ENCODE measurements around the gene DMD.

Gene DMD

DNA sequence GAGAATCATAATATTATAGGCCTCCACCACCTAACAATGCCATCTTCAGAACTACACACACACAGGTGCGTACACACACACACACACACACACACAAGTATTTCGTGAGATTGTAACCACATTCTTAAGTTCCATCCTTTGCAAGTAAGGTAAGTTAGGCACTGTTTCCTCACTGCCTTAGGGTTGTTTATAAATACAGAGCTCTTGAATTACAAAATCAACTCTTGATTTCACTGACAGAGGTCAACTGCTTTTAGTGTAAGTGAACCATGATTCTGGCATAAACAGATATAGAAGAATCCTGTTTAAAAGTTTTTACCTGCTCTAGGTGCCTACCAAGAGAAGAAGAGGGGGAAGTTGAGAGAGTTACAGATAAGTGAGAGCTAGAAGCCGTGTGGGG is 166.1 kb downstream of the DMD start:
- WGBS, 2 experiments (ENCODE audit: insufficient coverage in 2 of 2): no CpG with 5 or more reads among the region's 3 CpGs
- Histone ChIP-seq H3K27ac (ENCODE audit: low read depth, low read length, severe bottlenecking) (no peak overlapping the region), H3K4me3 (ENCODE audit: extremely low read depth, insufficient read depth, low read length, poor library complexity, severe bottlenecking) (no peak overlapping the region), H3K9me3 (ENCODE audit: control insufficient read depth, low read length) (no peaks in the 10 kb centered on the region), H3K36me3 (ENCODE audit: control insufficient read depth, insufficient read depth, low read length) (no peaks in the 10 kb centered on the region), H3K4me1 (ENCODE audit: control insufficient read depth, insufficient read depth, low read length, poor library complexity, severe bottlenecking) (no peaks in the 10 kb centered on the region)

DNA sequence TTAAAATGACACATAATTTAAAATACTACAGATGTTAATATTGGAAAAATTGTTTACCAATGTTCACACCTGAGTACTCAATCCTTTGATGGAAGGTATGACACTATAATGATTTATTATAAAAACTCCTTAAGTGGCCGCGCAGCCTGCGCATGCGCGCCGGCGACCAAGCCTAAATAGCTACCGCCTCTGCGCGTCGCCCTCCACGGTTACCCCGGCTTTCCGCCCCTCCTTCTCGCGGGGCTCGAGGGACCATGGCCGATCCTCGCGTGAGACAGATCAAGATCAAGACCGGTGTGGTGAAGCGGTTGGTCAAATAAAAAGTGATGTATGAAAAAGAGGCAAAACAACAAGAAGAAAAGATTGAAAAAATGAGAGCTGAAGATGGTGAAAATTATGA is 170.2 kb downstream of the DMD start:
- Histone ChIP-seq H3K27ac (ENCODE audit: low read depth, low read length, severe bottlenecking) (no peak overlapping the region), H3K4me3 (ENCODE audit: extremely low read depth, insufficient read depth, low read length, poor library complexity, severe bottlenecking) (no peak overlapping the region), H3K9me3 (ENCODE audit: control insufficient read depth, low read length) (no peaks in the 10 kb centered on the region), H3K4me1 (ENCODE audit: control insufficient read depth, insufficient read depth, low read length, poor library complexity, severe bottlenecking) (no peaks in the 10 kb centered on the region), H3K36me3 (ENCODE audit: control insufficient read depth, insufficient read depth, low read length) (no peaks in the 10 kb centered on the region)
- 100% methylated on average over 1 of the region's 22 CpGs; no CpG with 5 or more reads in 1 of the 2 experiments for WGBS, 2 experiments (ENCODE audit: insufficient coverage in 2 of 2)

DNA sequence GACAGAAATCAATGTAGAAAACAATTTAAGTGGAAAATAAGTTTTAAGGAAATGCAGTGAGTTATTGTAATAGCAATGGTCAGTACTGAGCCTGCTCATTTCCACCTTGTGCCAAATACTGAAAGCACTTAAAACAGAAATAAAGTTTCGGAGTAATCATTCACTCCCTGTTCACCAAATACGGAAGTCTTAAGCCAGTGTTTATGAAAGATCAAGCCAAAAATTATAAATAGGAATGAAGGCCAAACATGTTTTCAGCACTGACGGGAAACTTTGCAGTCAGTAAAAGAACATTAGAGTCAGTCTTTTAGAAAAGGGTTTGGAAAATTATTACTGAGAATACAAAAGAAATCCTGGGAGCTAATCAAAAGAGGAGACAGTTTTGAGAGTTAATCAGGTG is 178.6 kb downstream of the DMD start:
- H3K4me1 ChIP-seq (ENCODE audit: control insufficient read depth, insufficient read depth, low read length, poor library complexity, severe bottlenecking): no peaks in the 10 kb centered on the region
- no peaks in the 10 kb centered on the region for H3K36me3 ChIP-seq (ENCODE audit: control insufficient read depth, insufficient read depth, low read length)
- H3K27ac ChIP-seq (ENCODE audit: low read depth, low read length, severe bottlenecking): no peak overlapping the region
- H3K4me3 ChIP-seq (ENCODE audit: extremely low read depth, insufficient read depth, low read length, poor library complexity, severe bottlenecking): no peak overlapping the region
- 100% methylated on average over 1 of the region's 3 CpGs for WGBS, 2 experiments (ENCODE audit: insufficient coverage in 2 of 2)
- H3K9me3 ChIP-seq (ENCODE audit: control insufficient read depth, low read length): no peaks in the 10 kb centered on the region

DNA sequence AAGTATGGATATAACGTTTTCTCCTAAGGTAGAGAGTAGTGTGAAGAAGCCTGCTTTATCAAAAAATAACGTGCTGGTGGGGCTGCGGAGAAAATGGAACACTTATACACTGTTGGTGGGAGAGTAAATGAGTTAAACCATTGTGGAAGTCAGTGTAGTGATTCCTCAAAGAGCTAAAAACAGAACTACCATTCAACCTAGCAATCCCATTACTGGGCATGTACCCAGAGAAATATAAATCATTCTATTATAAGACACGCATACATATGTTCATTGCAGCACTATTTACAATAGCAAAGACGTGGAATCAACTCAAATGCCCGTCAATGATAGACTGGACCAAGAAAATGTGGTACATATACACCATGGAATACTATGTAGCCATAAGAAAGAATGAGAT is 196.4 kb downstream of the DMD start:
- WGBS, 2 experiments (ENCODE audit: insufficient coverage in 2 of 2): 80 to 100% methylated on average over 1 of the region's 6 CpGs
- H3K4me3 ChIP-seq (ENCODE audit: extremely low read depth, insufficient read depth, low read length, poor library complexity, severe bottlenecking): no peak overlapping the region
- no peaks in the 10 kb centered on the region for H3K9me3 ChIP-seq (ENCODE audit: control insufficient read depth, low read length)
- no peak overlapping the region for H3K27ac ChIP-seq (ENCODE audit: low read depth, low read length, severe bottlenecking)
- no peaks in the 10 kb centered on the region for H3K36me3 ChIP-seq (ENCODE audit: control insufficient read depth, insufficient read depth, low read length)
- H3K4me1 ChIP-seq (ENCODE audit: control insufficient read depth, insufficient read depth, low read length, poor library complexity, severe bottlenecking): no peaks in the 10 kb centered on the region

DNA sequence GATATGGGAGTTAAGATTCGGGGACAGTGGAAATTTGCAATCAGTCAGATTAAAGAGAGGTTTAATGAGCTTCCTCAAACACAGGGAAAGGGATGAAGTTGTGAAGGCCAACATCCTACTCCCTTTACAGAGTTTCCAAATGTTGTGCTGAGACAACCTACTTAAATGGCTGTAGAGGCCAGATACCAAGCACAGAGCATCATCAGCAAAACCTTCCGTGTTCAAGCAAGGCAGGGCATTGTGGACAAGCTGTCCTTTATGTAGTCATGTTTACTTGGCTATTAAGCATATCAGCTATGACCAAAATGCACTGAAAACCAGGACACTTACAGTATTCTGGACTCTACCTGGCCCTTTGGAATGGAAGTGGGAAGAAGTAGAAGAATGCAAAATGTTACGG is 197.3 kb downstream of the DMD start:
- H3K4me3 ChIP-seq (ENCODE audit: extremely low read depth, insufficient read depth, low read length, poor library complexity, severe bottlenecking): no peak overlapping the region
- H3K36me3 ChIP-seq (ENCODE audit: control insufficient read depth, insufficient read depth, low read length): no peaks in the 10 kb centered on the region
- H3K9me3 ChIP-seq (ENCODE audit: control insufficient read depth, low read length): no peaks in the 10 kb centered on the region
- no peak overlapping the region for H3K27ac ChIP-seq (ENCODE audit: low read depth, low read length, severe bottlenecking)
- no peaks in the 10 kb centered on the region for H3K4me1 ChIP-seq (ENCODE audit: control insufficient read depth, insufficient read depth, low read length, poor library complexity, severe bottlenecking)
- WGBS, 2 experiments (ENCODE audit: insufficient coverage in 2 of 2): no CpG with 5 or more reads among the region's 3 CpGs

DNA sequence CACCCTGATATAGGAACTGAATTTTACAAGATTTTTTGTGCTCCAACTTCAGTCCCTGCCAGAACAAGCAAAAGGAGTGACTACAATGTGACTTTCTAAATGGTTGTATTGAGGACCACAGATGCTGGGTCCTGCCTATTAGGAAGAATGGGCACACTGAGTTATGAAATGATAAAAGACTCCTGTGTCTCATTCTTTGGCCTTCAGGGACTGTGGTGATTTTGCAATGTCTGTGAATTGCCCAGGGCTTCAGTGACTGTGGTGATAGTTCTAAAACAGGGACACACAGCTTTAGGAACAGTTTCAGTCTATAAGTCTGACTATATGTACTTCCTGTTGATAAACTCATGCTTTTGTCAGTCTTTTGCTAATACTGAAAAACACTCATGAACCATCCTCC is 210.2 kb downstream of the DMD start:
- Histone ChIP-seq H3K9me3 (ENCODE audit: control insufficient read depth, low read length) (no peaks in the 10 kb centered on the region), H3K4me3 (ENCODE audit: extremely low read depth, insufficient read depth, low read length, poor library complexity, severe bottlenecking) (no peak overlapping the region), H3K36me3 (ENCODE audit: control insufficient read depth, insufficient read depth, low read length) (no peaks in the 10 kb centered on the region), H3K27ac (ENCODE audit: low read depth, low read length, severe bottlenecking) (no peak overlapping the region), H3K4me1 (ENCODE audit: control insufficient read depth, insufficient read depth, low read length, poor library complexity, severe bottlenecking) (no peaks in the 10 kb centered on the region)

DNA sequence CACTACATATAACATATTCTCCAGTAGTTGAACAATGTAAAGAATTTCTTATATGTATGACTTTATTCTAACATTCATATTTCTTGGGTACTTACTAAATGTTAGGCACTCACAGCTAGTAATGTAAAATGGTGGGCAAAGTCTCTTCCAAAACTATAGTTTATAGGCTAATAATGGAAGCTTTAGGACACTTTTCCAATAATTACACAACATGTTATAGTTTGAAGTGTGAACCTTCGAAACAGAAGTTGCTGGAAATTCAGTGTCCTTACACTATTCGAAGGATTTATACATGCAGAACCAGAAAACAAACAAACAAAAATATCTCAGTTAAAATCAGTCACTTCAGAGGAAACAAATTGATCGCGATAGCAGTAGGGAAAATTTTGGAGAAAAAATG is 212.6 kb downstream of the DMD start:
- no peaks in the 10 kb centered on the region for H3K36me3 ChIP-seq (ENCODE audit: control insufficient read depth, insufficient read depth, low read length)

DNA sequence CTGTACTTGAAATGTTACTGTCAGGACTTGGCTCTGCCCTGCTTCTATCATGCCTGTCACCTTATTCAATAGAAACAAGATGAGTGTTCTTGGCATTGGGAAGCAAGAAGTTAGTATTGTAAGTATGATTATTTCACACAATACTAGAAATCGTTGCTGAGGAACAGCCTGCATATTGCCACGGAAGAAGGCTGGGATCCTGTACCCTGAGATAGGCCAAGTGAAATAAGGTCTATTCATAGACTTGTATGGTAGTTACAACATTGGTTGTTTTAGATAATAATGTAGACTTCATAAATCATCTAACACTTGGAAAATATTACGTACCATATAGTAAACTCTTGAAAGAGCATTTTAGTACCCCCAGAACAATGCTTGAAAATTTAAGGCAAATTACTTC is 215.9 kb downstream of the DMD start:
- no CpG with 5 or more reads among the region's 3 CpGs for WGBS, 2 experiments (ENCODE audit: insufficient coverage in 2 of 2)
- no peak overlapping the region for H3K4me3 ChIP-seq (ENCODE audit: extremely low read depth, insufficient read depth, low read length, poor library complexity, severe bottlenecking)
- no peaks in the 10 kb centered on the region for H3K9me3 ChIP-seq (ENCODE audit: control insufficient read depth, low read length)
- H3K4me1 ChIP-seq (ENCODE audit: control insufficient read depth, insufficient read depth, low read length, poor library complexity, severe bottlenecking): no peaks in the 10 kb centered on the region
- H3K36me3 ChIP-seq (ENCODE audit: control insufficient read depth, insufficient read depth, low read length): no peaks in the 10 kb centered on the region
- no peak overlapping the region for H3K27ac ChIP-seq (ENCODE audit: low read depth, low read length, severe bottlenecking)

More for the DNA sequence above, 212.6 kb downstream of the DMD start:
- no peaks in the 10 kb centered on the region for H3K9me3 ChIP-seq (ENCODE audit: control insufficient read depth, low read length)
- no peak overlapping the region for H3K27ac ChIP-seq (ENCODE audit: low read depth, low read length, severe bottlenecking)
- WGBS, 2 experiments (ENCODE audit: insufficient coverage in 2 of 2): no CpG with 5 or more reads among the region's 4 CpGs
- H3K4me1 ChIP-seq (ENCODE audit: control insufficient read depth, insufficient read depth, low read length, poor library complexity, severe bottlenecking): no peaks in the 10 kb centered on the region
- no peak overlapping the region for H3K4me3 ChIP-seq (ENCODE audit: extremely low read depth, insufficient read depth, low read length, poor library complexity, severe bottlenecking)

DNA sequence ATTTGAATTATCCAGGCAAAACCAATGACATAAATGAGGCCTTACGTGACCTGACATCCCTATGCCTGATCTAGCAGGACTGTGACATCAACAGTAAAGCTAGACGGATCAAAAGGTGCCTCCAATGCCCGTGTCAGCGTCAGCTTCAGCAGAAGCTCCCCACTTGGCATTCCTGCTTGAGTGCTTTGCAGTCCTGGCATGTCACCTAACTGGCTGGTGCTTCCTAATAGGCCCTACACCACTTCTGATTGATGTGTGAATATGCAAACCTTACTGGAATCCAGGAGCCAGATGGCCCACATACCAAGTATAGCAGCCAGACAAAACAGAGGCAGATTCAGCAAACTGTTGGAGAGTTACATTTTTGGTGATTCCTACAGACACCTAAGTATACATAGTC is 224.2 kb downstream of the DMD start:
- WGBS, 2 experiments (ENCODE audit: insufficient coverage in 2 of 2): 21 to 60% methylated on average over 1 to 3 of the region's 4 CpGs
- Histone ChIP-seq H3K4me3 (ENCODE audit: extremely low read depth, insufficient read depth, low read length, poor library complexity, severe bottlenecking) (no peak overlapping the region), H3K36me3 (ENCODE audit: control insufficient read depth, insufficient read depth, low read length) (no peaks in the 10 kb centered on the region), H3K27ac (ENCODE audit: low read depth, low read length, severe bottlenecking) (no peak overlapping the region), H3K9me3 (ENCODE audit: control insufficient read depth, low read length) (no peaks in the 10 kb centered on the region), H3K4me1 (ENCODE audit: control insufficient read depth, insufficient read depth, low read length, poor library complexity, severe bottlenecking) (no peaks in the 10 kb centered on the region)

DNA sequence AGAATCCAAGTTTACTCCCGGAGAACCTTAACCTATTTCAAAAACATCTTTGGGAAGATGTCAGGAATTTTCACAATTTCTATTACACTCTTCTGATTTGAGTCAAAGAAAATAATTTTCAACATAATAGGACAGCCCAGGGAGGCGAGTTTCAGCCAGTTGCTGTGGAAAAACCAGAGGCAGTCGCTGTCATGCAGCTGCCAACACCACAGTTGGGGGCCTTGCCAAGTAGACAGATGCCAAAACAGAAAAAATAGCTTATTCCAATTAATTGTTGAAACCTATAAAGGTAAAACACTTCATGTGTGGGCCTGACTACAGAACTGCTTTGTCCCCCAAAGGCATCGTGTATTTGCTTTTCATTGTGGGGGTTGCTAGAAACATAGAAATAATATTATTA is 225.8 kb downstream of the DMD start:
- Histone ChIP-seq H3K9me3 (ENCODE audit: control insufficient read depth, low read length) (no peaks in the 10 kb centered on the region), H3K36me3 (ENCODE audit: control insufficient read depth, insufficient read depth, low read length) (no peaks in the 10 kb centered on the region), H3K4me3 (ENCODE audit: extremely low read depth, insufficient read depth, low read length, poor library complexity, severe bottlenecking) (no peak overlapping the region), H3K27ac (ENCODE audit: low read depth, low read length, severe bottlenecking) (no peak overlapping the region), H3K4me1 (ENCODE audit: control insufficient read depth, insufficient read depth, low read length, poor library complexity, severe bottlenecking) (no peaks in the 10 kb centered on the region)
- WGBS, 2 experiments (ENCODE audit: insufficient coverage in 2 of 2): no CpG with 5 or more reads among the region's 4 CpGs

DNA sequence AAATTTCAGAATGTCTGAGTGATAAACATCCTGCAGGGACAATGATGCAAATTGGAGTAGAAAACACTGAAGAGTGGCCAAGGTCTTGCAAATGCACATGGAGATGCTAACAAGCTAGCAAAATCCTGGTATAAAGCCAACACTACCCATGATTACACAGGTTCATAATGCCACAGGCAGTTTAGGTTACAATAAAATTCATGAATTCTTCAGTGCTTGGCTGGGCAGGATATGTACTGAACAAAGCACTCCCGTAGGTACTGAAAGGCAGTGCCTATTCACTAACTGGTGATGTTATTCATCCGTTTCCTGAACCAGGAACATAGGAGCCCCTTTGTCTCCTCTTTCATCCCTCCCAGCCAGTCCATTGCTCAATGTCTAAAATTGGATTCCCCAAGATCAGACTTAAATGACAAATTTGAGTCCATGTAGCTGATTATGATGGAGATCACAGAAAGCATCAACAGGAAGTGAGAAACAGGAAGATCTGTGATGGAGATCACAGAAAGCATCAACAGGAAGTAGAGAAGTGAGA is 244.5 kb downstream of the DMD start:
- WGBS, 2 experiments (ENCODE audit: insufficient coverage in 2 of 2): 82 to 100% methylated on average over 1 to 2 of the region's 2 CpGs

More for the DNA sequence above, 244.5 kb downstream of the DMD start:
- Histone ChIP-seq H3K4me3 (ENCODE audit: extremely low read depth, insufficient read depth, low read length, poor library complexity, severe bottlenecking) (no peak overlapping the region), H3K27ac (ENCODE audit: low read depth, low read length, severe bottlenecking) (no peak overlapping the region), H3K4me1 (ENCODE audit: control insufficient read depth, insufficient read depth, low read length, poor library complexity, severe bottlenecking) (no peaks in the 10 kb centered on the region), H3K36me3 (ENCODE audit: control insufficient read depth, insufficient read depth, low read length) (no peaks in the 10 kb centered on the region), H3K9me3 (ENCODE audit: control insufficient read depth, low read length) (no peaks in the 10 kb centered on the region)

All from mesodermal cell (in vitro differentiated cells).